Naive thymus-derived CD4-positive, alpha-beta T cell (primary cell): ENCODE measurements around the gene HMBS. TPM values are rescaled to one million over a fixed set of nuclear protein-coding genes. Genes with fewer than 3 reads are reported as not detected.

Experiments
- ATAC-seq: fragments of 150-1000 bp; cut with Tn5 transposase; 2 replicates; pipeline ENCODE4 v1.10.0; 2021; ENCODE audit warnings: mild to moderate bottlenecking, moderate library complexity
- CTCF ChIA-PET: fragments of 350-600 bp; sonication (Branson Sonifier 250); formaldehyde crosslinking; loops from one replicate; lab custom pipeline; 2021; ENCODE audit warnings: antibody characterized with exemption; lab: Charles Lee
- POLR2A ChIA-PET: fragments of 350-600 bp; sonication (Branson Sonifier 250); formaldehyde crosslinking; loops from one replicate; lab custom pipeline; 2021; ENCODE audit warnings: antibody characterized with exemption, inconsistent platforms; lab: Charles Lee
- DNase-seq, 9 donors: peaks; one replicate each; pipeline versions ENCODE4 v3.0.0 to v3.0.0-alpha.2; 2020 to 2022; ENCODE audit warnings: mixed read lengths in 1 of 9
- H3K27ac ChIP-seq: one replicate; pipeline ENCODE4 v1.7.0; 2013; ENCODE audit warnings: mild to moderate bottlenecking, low read depth, low read length, moderate library complexity
- H3K27me3 ChIP-seq, 2 donors: one replicate each; pipeline ENCODE4 v1.7.0; 2013; ENCODE audit warnings: low read length in 2 of 2, mild to moderate bottlenecking in 2 of 2, moderate library complexity in 2 of 2; ENCODE audit not compliant: control insufficient read depth in 2 of 2, insufficient read depth in 2 of 2
- H3K36me3 ChIP-seq, 3 experiments: 1 replicate in 2 of 3; 2 replicates in 1 of 3; pipeline ENCODE4 v1.7.0; 2013; ENCODE audit warnings: low read length in 3 of 3, mild to moderate bottlenecking in 3 of 3, moderate library complexity in 1 of 3; ENCODE audit not compliant: insufficient read depth in 3 of 3, control insufficient read depth in 2 of 3
- H3K4me1 ChIP-seq, 2 donors: one replicate each; pipeline ENCODE4 v1.7.0; 2013; ENCODE audit warnings: low read length in 2 of 2, mild to moderate bottlenecking in 2 of 2, moderate library complexity in 1 of 2; ENCODE audit not compliant: control insufficient read depth in 2 of 2, insufficient read depth in 2 of 2
- H3K4me3 ChIP-seq: 2 replicates; pipeline ENCODE4 v1.7.0; 2013; ENCODE audit warnings: mild to moderate bottlenecking, low read length
- H3K9me3 ChIP-seq, 3 experiments: 1 replicate in 2 of 3; 2 replicates in 1 of 3; pipeline ENCODE4 v1.7.0; 2013; ENCODE audit warnings: low read length in 3 of 3; ENCODE audit not compliant: control insufficient read depth in 2 of 3
- H3K27ac Mint-ChIP-seq, 9 donors: one replicate each; pipeline ENCODE4 v1.8.0; 2020 to 2022; ENCODE audit warnings: mixed read lengths in 9 of 9, mild to moderate bottlenecking in 8 of 9, moderate library complexity in 5 of 9, inconsistent platforms in 2 of 9
- H3K27me3 Mint-ChIP-seq, 5 donors: one replicate each; pipeline ENCODE4 v1.8.0; 2021 to 2022; ENCODE audit warnings: mixed read lengths in 5 of 5, mild to moderate bottlenecking in 1 of 5
- H3K36me3 Mint-ChIP-seq, 5 donors: one replicate each; pipeline ENCODE4 v1.8.0; 2020 to 2022; ENCODE audit warnings: mixed read lengths in 5 of 5, mild to moderate bottlenecking in 3 of 5, inconsistent platforms in 1 of 5
- H3K4me1 Mint-ChIP-seq, 7 donors: one replicate each; pipeline ENCODE4 v1.8.0; 2020 to 2022; ENCODE audit warnings: mixed read lengths in 7 of 7, mild to moderate bottlenecking in 3 of 7, inconsistent platforms in 1 of 7
- H3K4me3 Mint-ChIP-seq, 10 donors: one replicate each; pipeline ENCODE4 v1.8.0; 2020 to 2022; ENCODE audit warnings: mild to moderate bottlenecking in 10 of 10, mixed read lengths in 10 of 10, moderate library complexity in 6 of 10, inconsistent platforms in 2 of 10
- H3K9me3 Mint-ChIP-seq, 11 donors: one replicate each; pipeline ENCODE4 v1.8.0; 2020 to 2022; ENCODE audit warnings: mixed read lengths in 11 of 11, mild to moderate bottlenecking in 4 of 11, inconsistent platforms in 1 of 11, moderate library complexity in 1 of 11
- intact Hi-C, 2 donors: fragments of 100-400 bp; cut with micrococcal nuclease; formaldehyde crosslinking; loops; one replicate each; pipeline ENCODE4 v1.15.1; 2023
- polyA plus RNA-seq, 2 donors: library from polyadenylated mRNA; unstranded; fragments of 300-500 nt; fragmentation: Illumina TruSeq; gene quantifications; one replicate each; pipeline ENCODE4 v1.2.3, GENCODE V29; 2021
- total RNA-seq, 6 experiments: library from RNA in 5 of 6; stranded (reverse) in 5 of 6; gene quantifications; 1 replicate in 5 of 6; 2 replicates in 1 of 6; pipeline ENCODE4 v1.2.3 and lab custom pipeline; 2021 to 2026

The HMBS gene
- total and polyA plus RNA-seq, 7 experiments from 2014 or later = 6.7 to 25.4 (median 9.3) TPM

- Mint-ChIP-seq H3K4me1 (peaks cover 47 to 69% (median 57%) of the 10 kb centered on the region in 7 donors), H3K27me3 (no peaks in the 10 kb centered on the region), H3K36me3 (peaks cover 5 to 34% (median 13%) of the 10 kb centered on the region in 5 donors), H3K27ac (no peak overlapping the region), H3K9me3 (no peaks in the 10 kb centered on the region), H3K4me3 (no peak overlapping the region)
- intact Hi-C loops = no loop called here
- ChIA-PET CTCF (interaction anchor here (0.8 to 1.9 kb wide), 2 partner anchors 17 to 237 kb away, joined by 3 to 9 read pairs; partner anchors contain the start of gene DPAGT1), POLR2A (interaction anchor here (0.6 to 16.1 kb wide), 5 partner anchors 18 to 671 kb away, joined by 3 to 435 read pairs (median 3); partner anchors contain the start of genes C2CD2L, DPAGT1 and VPS11)
- peaks cover 0 to 22% (median under 1%) of the 10 kb centered on the region in 3 experiments for H3K36me3 ChIP-seq
- no peaks in the 10 kb centered on the region for H3K27me3 ChIP-seq
- no peaks in the 10 kb centered on the region for H3K9me3 ChIP-seq
- peaks cover 17 to 43% of the 10 kb centered on the region in 2 donors for H3K4me1 ChIP-seq
- ATAC-seq = no peak
- H3K4me3 ChIP-seq = no peak overlapping the region
- no peak overlapping the region for H3K27ac ChIP-seq
- DNase-seq = no peak
These were observed 34.3 kb downstream of the HMBS start for GRCh38 chr11:119118946-119119345.

- peaks cover 38 to 64% (median 55%) of the 10 kb centered on the region in 7 donors for H3K4me1 Mint-ChIP-seq
- Histone ChIP-seq H3K36me3 (peaks cover 0 to 21% (median 4%) of the 10 kb centered on the region in 3 experiments), H3K4me1 (peaks cover 17 to 27% of the 10 kb centered on the region in 2 donors), H3K4me3 (peak overlapping the region; percentile 71), H3K9me3 (no peaks in the 10 kb centered on the region), H3K27me3 (no peaks in the 10 kb centered on the region), H3K27ac (peak overlapping the region; percentile 72)
- no peaks in the 10 kb centered on the region for H3K9me3 Mint-ChIP-seq
- ChIA-PET CTCF (interaction anchor here (1.4 to 2.1 kb wide), 3 partner anchors 18 to 64 kb away, joined by 3 to 9 read pairs (median 6); partner anchors contain the start of gene DPAGT1), POLR2A (interaction anchor here (0.7 to 16.1 kb wide), 12 partner anchors 9 to 164 kb away, joined by 3 to 435 read pairs (median 3); partner anchors contain the start of genes C2CD2L, DPAGT1, NLRX1 and VPS11)
- no peaks in the 10 kb centered on the region for H3K27me3 Mint-ChIP-seq
- H3K27ac Mint-ChIP-seq = peak overlapping the region; percentile 78 to 98 (median 95)
- ATAC-seq (no peak), DNase-seq (peak in 1 of 9 donors; percentile 16)
- peak overlapping the region; percentile 86 to 98 (median 94) for H3K4me3 Mint-ChIP-seq
- peaks cover 5 to 26% (median 10%) of the 10 kb centered on the region in 5 donors for H3K36me3 Mint-ChIP-seq
- intact Hi-C loops = loop anchor here (1.0 to 5.0 kb wide), 15 partner anchors 13 to 683 kb away; partner anchors contain the start of genes C2CD2L (in 2 of the 2), HYOU1 (in 2 of the 2), RPS25 (in 2 of the 2) and TRAPPC4 (in 2 of the 2)
These were observed 35.9 kb downstream of the HMBS start for GRCh38 chr11:119120639-119121007.

- Mint-ChIP-seq H3K36me3 (peaks cover 5 to 22% (median 10%) of the 10 kb centered on the region in 5 donors), H3K4me1 (peaks cover 34 to 58% (median 50%) of the 10 kb centered on the region in 7 donors), H3K9me3 (no peaks in the 10 kb centered on the region), H3K27me3 (no peaks in the 10 kb centered on the region), H3K27ac (peak within 1 kb of the TSS; percentile 78 to 98 (median 95)), H3K4me3 (peak within 1 kb of the TSS; percentile 86 to 98 (median 94))
- Histone ChIP-seq H3K36me3 (peaks cover 0 to 21% (median 4%) of the 10 kb centered on the region in 3 experiments), H3K4me1 (peaks cover 17 to 23% of the 10 kb centered on the region in 2 donors), H3K4me3 (peak within 1 kb of the TSS; percentile 71), H3K27me3 (no peaks in the 10 kb centered on the region), H3K9me3 (no peaks in the 10 kb centered on the region), H3K27ac (peak within 1 kb of the TSS; percentile 85)
- ChIA-PET CTCF (interaction anchor here (0.7 to 2.1 kb wide), 5 partner anchors 12 to 69 kb away, joined by 3 to 9 read pairs (median 4); partner anchors contain the start of gene DPAGT1), POLR2A (interaction anchor here (0.7 to 16.1 kb wide), 14 partner anchors 8 to 186 kb away, joined by 3 to 435 read pairs (median 3); partner anchors contain the start of genes C2CD2L, DPAGT1, NLRX1 and VPS11)
- DNase-seq = peak; percentile 92 to 100 (median 98)
- ATAC-seq = peak; percentile 99
- intact Hi-C loops = loop anchor here (1.0 to 5.0 kb wide), 15 partner anchors 14 to 684 kb away; partner anchors contain the start of genes C2CD2L (in 2 of the 2), HYOU1 (in 2 of the 2), RPS25 (in 2 of the 2) and TRAPPC4 (in 2 of the 2)
These were observed 36.5 kb downstream of the HMBS start, which contains the start of gene HINFP for GRCh38 chr11:119121008-119121810. Gene HINFP, plus strand, starts transcription at chr11:119121580. Its CDS starts 5,365 bp downstream, at chr11:119126945.

DNA sequence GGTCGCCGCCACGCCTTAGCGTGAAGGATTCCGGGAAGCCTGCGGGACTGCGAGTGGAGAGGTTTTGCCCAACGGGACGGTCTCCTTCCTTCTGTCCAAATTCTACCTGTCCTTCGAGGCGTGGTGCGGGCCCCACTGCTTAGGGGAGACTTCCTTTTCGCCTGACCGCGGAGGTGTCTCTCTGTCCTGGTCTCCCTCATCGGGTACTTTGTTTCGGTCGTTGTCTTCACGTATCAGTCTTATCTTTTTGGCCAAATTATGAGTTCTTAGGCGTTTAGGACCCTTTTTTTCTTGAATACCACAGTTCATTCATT is 37.1 kb downstream of the HMBS start:
- peak; percentile 0 for ATAC-seq
- H3K9me3 Mint-ChIP-seq = no peaks in the 10 kb centered on the region

GRCh38 chr11:119125821-119126220 is 41.1 kb downstream of the HMBS start:
- Mint-ChIP-seq H3K4me1 (peaks cover 27 to 52% (median 44%) of the 10 kb centered on the region in 7 donors), H3K27ac (peak overlapping the region in 2 of 9 donors; percentile 10 to 17), H3K4me3 (no peak overlapping the region), H3K36me3 (peaks cover 10 to 28% (median 14%) of the 10 kb centered on the region in 5 donors), H3K27me3 (no peaks in the 10 kb centered on the region), H3K9me3 (no peaks in the 10 kb centered on the region)
- Histone ChIP-seq H3K4me1 (peaks cover 9 to 12% of the 10 kb centered on the region in 2 donors), H3K4me3 (no peak overlapping the region), H3K36me3 (peaks cover 0 to 42% (median 11%) of the 10 kb centered on the region in 3 experiments), H3K27ac (no peak overlapping the region), H3K27me3 (no peaks in the 10 kb centered on the region), H3K9me3 (no peaks in the 10 kb centered on the region)
- intact Hi-C loops = no loop called here
- ATAC-seq (no peak), DNase-seq (no peak)
- POLR2A ChIA-PET = interaction anchor here (1.2 to 1.4 kb wide), 3 partner anchors 19 to 24 kb away, joined by 3 to 5 read pairs (median 3); partner anchors contain the start of gene DPAGT1
- CTCF ChIA-PET = interaction anchor here (0.5 to 0.6 kb wide), 2 partner anchors 12 to 200 kb away, joined by 3 read pairs; no protein-coding TSS in a partner anchor

More for the DNA sequence above, 37.1 kb downstream of the HMBS start:
- POLR2A ChIA-PET = interaction anchor here (0.8 to 16.1 kb wide), 12 partner anchors 10 to 545 kb away, joined by 3 to 435 read pairs (median 3); partner anchors contain the start of genes C2CD2L, DPAGT1 and VPS11
- DNase-seq = no peak
- peaks cover 0 to 21% (median 4%) of the 10 kb centered on the region in 3 experiments for H3K36me3 ChIP-seq
- Mint-ChIP-seq H3K27ac (peak overlapping the region; percentile 78 to 98 (median 95)), H3K27me3 (no peaks in the 10 kb centered on the region), H3K4me1 (peaks cover 36 to 56% (median 48%) of the 10 kb centered on the region in 7 donors), H3K36me3 (peaks cover 5 to 20% (median 10%) of the 10 kb centered on the region in 5 donors), H3K4me3 (peak overlapping the region; percentile 86 to 98 (median 94))
- intact Hi-C loops = loop anchor here (1.0 to 5.0 kb wide), 15 partner anchors 14 to 684 kb away; partner anchors contain the start of genes C2CD2L (in 2 of the 2), HYOU1 (in 2 of the 2), RPS25 (in 2 of the 2) and TRAPPC4 (in 2 of the 2)
- CTCF ChIA-PET = interaction anchor here (0.7 to 2.1 kb wide), 3 partner anchors 12 to 68 kb away, joined by 3 to 9 read pairs (median 4); partner anchors contain the start of gene DPAGT1
- no peaks in the 10 kb centered on the region for H3K27me3 ChIP-seq
- H3K9me3 ChIP-seq = no peaks in the 10 kb centered on the region
- peaks cover 17% of the 10 kb centered on the region in 2 donors for H3K4me1 ChIP-seq
- H3K27ac ChIP-seq = peak overlapping the region; percentile 85
- H3K4me3 ChIP-seq = peak overlapping the region; percentile 71
